SK-N-SH (cell line): ENCODE data around the gene FERD3L. TPM values are rescaled to one million over a fixed set of nuclear protein-coding genes. Genes with fewer than 3 reads are reported as not detected.

ENCODE experiments used
- CTCF ChIA-PET: fragments of 300-600, 350-600 bp; formaldehyde crosslinking; extraction: SDS; loops from one replicate; lab custom pipeline; 2021; lab: Yijun Ruan, JAX
- POLR2A ChIA-PET: fragments of 350-600 bp; sonication (Branson Sonifier 250); formaldehyde crosslinking; extraction: SDS; loops from one replicate; lab custom pipeline; 2020; ENCODE audit warnings: antibody characterized with exemption, inconsistent platforms; lab: Yijun Ruan, JAX
- DNase-seq: peaks from one replicate; pipeline ENCODE4 v3.0.0; 2012
- H2AFZ ChIP-seq: fragments of 200-600 bp; sonication (generic); 2 replicates; pipeline ENCODE4 v1.8.1; 2016; ENCODE audit warnings: antibody characterized with exemption, mild to moderate bottlenecking, low read depth
- H3F3A ChIP-seq: fragments of 200-600 bp; sonication (generic); replicated peaks from 2 replicates; pipeline ENCODE3; 2016; ENCODE audit warnings: antibody characterized with exemption, mild to moderate bottlenecking; ENCODE audit not compliant: insufficient read depth
- H3K27ac ChIP-seq, 2 experiments: fragments of 200-500 bp in 1 of 2; fragments of 200-600 bp in 1 of 2; sonication (Bioruptor generic) in 1 of 2; sonication (generic), shearing (Covaris generic) in 1 of 2; 2 replicates each; pipeline versions ENCODE4 v1.5.1 to v1.6.1; 2014 to 2016; ENCODE audit warnings: low read depth in 2 of 2, inconsistent platforms in 1 of 2, low read length in 1 of 2, mild to moderate bottlenecking in 1 of 2, mixed read lengths in 1 of 2
- H3K27me3 ChIP-seq: fragments of 200-600 bp; sonication (generic), shearing (Covaris generic); 2 replicates; pipeline ENCODE4 v1.6.1; 2016; ENCODE audit warnings: mixed run types; ENCODE audit not compliant: insufficient read depth
- H3K36me3 ChIP-seq, 2 experiments: fragments of 200-500 bp in 1 of 2; fragments of 200-600 bp in 1 of 2; sonication (Bioruptor generic) in 1 of 2; sonication (generic) in 1 of 2; replicated peaks in 1 of 2; 2 replicates each; pipeline versions ENCODE3 to v1.5.1; 2014 to 2016; ENCODE audit warnings: low read length in 1 of 2, mild to moderate bottlenecking in 1 of 2; ENCODE audit not compliant: insufficient read depth in 2 of 2, control insufficient read depth in 1 of 2
- H3K4me1 ChIP-seq, 2 experiments: fragments of 200-500 bp in 1 of 2; fragments of 200-600 bp in 1 of 2; sonication (Bioruptor generic) in 1 of 2; sonication (generic), shearing (Covaris generic) in 1 of 2; 2 replicates each; pipeline versions ENCODE4 v1.5.1 to v1.6.1; 2014 to 2016; ENCODE audit warnings: low read depth in 1 of 2, low read length in 1 of 2, mixed run types in 1 of 2; ENCODE audit not compliant: insufficient read depth in 2 of 2, control insufficient read depth in 1 of 2
- H3K4me2 ChIP-seq: fragments of 200-600 bp; sonication (generic), shearing (Covaris generic); 2 replicates; pipeline ENCODE4 v1.6.1; 2017; ENCODE audit warnings: mixed run types
- H3K4me3 ChIP-seq, 2 experiments: fragments of 200-500 bp in 1 of 2; fragments of 200-600 bp in 1 of 2; sonication (Bioruptor generic) in 1 of 2; sonication (generic), shearing (Covaris generic) in 1 of 2; 2 replicates each; pipeline versions ENCODE4 v1.5.1 to v1.8.1; 2014 to 2016; ENCODE audit warnings: low read depth in 2 of 2, inconsistent platforms in 1 of 2, low read length in 1 of 2, mild to moderate bottlenecking in 1 of 2, mixed read lengths in 1 of 2, moderate library complexity in 1 of 2
- H3K79me2 ChIP-seq: fragments of 200-600 bp; sonication (generic); 2 replicates; pipeline ENCODE4 v1.8.1; 2017; ENCODE audit warnings: mild to moderate bottlenecking; ENCODE audit not compliant: insufficient read depth
- H3K9ac ChIP-seq: fragments of 200-600 bp; sonication (generic); 2 replicates; pipeline ENCODE4 v1.6.1; 2017; ENCODE audit warnings: mixed run types
- H3K9me2 ChIP-seq: fragments of 200-600 bp; sonication (generic); 2 replicates; pipeline ENCODE4 v1.6.1; 2017; ENCODE audit warnings: mixed run types
- H3K9me3 ChIP-seq: fragments of 200-600 bp; sonication (generic); 2 replicates; pipeline ENCODE4 v1.6.1; 2017; ENCODE audit warnings: mixed run types, mild to moderate bottlenecking, moderate library complexity
- H4K20me1 ChIP-seq: fragments of 200-600 bp; sonication (generic); 2 replicates; pipeline ENCODE4 v1.6.1; 2017; ENCODE audit warnings: mild to moderate bottlenecking, mixed run types; ENCODE audit not compliant: insufficient read depth
- CHD2 ChIP-seq: fragments of 150-350 bp; IDR thresholded peaks from 2 replicates; pipeline ENCODE4 v1.6.1; 2018; ENCODE audit warnings: low read length; ENCODE audit not compliant: partially characterized antibody
- EZH2phosphoT487 ChIP-seq: fragments of 200-600 bp; sonication (generic); IDR thresholded peaks from 2 replicates; pipeline ENCODE4 v1.6.1; 2017; ENCODE audit warnings: low read depth, mixed run types, mild to moderate bottlenecking, antibody characterized with exemption, moderate library complexity, borderline replicate concordance
- POLR2AphosphoS5 ChIP-seq: IDR thresholded peaks from 2 replicates; pipeline ENCODE4 v1.6.1; 2012; ENCODE audit warnings: low read depth, low read length
- WGBS: methylation state at CpG from one replicate; pipeline ENCODE4 v1.1.6; 2017; ENCODE audit warnings: low lambda C conversion rate; 5-methylcytosine and 5-hydroxymethylcytosine counted together
- polyA plus RNA-seq, 3 experiments: library from polyadenylated mRNA; depleted of rRNA; stranded (reverse); fragments of >200 nt; gene quantifications; 2 replicates each; pipeline ENCODE4 v1.2.3, GENCODE V29; 2012
- TF ChIP-seq, protein P1 (sequence below): fragments of 150-350 bp; IDR thresholded peaks from 2 replicates; pipeline ENCODE4 v1.6.1; 2016; ENCODE audit warnings: mild to moderate bottlenecking, low read depth, low read length
- TF ChIP-seq, protein P2 (sequence below): fragments of 200-600 bp; sonication (generic); IDR thresholded peaks from 2 replicates; pipeline ENCODE4 v1.6.1; 2017; ENCODE audit warnings: antibody characterized with exemption, mild to moderate bottlenecking, moderate library complexity

Gene FERD3L
- polyA plus RNA-seq, 1 of the 3 experiments (the other 2 are of a cell fraction), result not detected

DNA sequence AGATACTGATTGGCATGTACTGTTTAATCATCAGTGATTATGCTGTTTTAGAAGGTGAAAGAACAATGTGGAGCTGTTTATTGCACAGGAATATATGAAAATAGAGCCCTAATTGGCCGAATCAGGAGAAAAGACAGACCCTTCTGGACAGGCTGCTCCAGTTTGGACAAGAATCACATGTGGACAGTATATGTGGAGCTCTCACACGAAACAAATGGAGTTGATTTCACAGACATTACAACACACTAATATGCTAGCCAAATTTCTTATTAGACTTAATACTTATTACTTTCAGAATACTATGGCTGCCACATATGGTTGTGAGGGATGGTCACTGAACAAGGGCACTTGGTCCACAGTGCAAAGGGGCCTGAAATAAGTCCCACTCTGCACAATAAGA lies 43.3 kb downstream of the FERD3L start:
- Histone ChIP-seq H3K4me2 (peak overlapping the region; percentile 76), H3K4me3 (peak overlapping the region; percentile 25 to 49; a peak in 3 of 4 replicates), H3K9ac (peak overlapping the region; percentile 37), H3K9me3 (no peaks in the 10 kb centered on the region), H3K36me3 (peaks cover 0 to 38% of the 10 kb centered on the region in 2 experiments), H3K27me3 (no peaks in the 10 kb centered on the region), H4K20me1 (no peaks in the 10 kb centered on the region), H2AFZ (0 out of 2 replicates have a peak overlapping the region, but pooled peaks have one; percentile 2), H3F3A (peaks cover 28% of the 10 kb centered on the region), H3K4me1 (peaks cover 9 to 92% of the 10 kb centered on the region in 2 experiments; a peak in 3 of 4 replicates), H3K79me2 (peaks cover 100% of the 10 kb centered on the region), H3K9me2 (no peaks in the 10 kb centered on the region), H3K27ac (peak overlapping the region; percentile 79 to 96)
- no peak for DNase-seq
- TF ChIP-seq CHD2, result peak; percentile 24
- TF ChIP-seq, protein P1, sequence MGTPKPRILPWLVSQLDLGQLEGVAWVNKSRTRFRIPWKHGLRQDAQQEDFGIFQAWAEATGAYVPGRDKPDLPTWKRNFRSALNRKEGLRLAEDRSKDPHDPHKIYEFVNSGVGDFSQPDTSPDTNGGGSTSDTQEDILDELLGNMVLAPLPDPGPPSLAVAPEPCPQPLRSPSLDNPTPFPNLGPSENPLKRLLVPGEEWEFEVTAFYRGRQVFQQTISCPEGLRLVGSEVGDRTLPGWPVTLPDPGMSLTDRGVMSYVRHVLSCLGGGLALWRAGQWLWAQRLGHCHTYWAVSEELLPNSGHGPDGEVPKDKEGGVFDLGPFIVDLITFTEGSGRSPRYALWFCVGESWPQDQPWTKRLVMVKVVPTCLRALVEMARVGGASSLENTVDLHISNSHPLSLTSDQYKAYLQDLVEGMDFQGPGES, result no peak
- TF ChIP-seq, protein P2, sequence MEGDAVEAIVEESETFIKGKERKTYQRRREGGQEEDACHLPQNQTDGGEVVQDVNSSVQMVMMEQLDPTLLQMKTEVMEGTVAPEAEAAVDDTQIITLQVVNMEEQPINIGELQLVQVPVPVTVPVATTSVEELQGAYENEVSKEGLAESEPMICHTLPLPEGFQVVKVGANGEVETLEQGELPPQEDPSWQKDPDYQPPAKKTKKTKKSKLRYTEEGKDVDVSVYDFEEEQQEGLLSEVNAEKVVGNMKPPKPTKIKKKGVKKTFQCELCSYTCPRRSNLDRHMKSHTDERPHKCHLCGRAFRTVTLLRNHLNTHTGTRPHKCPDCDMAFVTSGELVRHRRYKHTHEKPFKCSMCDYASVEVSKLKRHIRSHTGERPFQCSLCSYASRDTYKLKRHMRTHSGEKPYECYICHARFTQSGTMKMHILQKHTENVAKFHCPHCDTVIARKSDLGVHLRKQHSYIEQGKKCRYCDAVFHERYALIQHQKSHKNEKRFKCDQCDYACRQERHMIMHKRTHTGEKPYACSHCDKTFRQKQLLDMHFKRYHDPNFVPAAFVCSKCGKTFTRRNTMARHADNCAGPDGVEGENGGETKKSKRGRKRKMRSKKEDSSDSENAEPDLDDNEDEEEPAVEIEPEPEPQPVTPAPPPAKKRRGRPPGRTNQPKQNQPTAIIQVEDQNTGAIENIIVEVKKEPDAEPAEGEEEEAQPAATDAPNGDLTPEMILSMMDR, result no peak
- POLR2A ChIA-PET, result interaction anchor here (0.9 kb wide), 1 partner anchor 399 kb away, joined by 3 read pairs; no protein-coding TSS in a partner anchor
- 26% methylated on average over 2 of the region's 2 CpGs for WGBS
- CTCF ChIA-PET, result interaction anchor here (0.8 to 2.2 kb wide), 6 partner anchors 13 to 511 kb away, joined by 3 to 14 read pairs (median 4); no protein-coding TSS in a partner anchor

- Histone ChIP-seq H3K79me2 (peaks cover 100% of the 10 kb centered on the region), H3K4me2 (peak overlapping the region; percentile 76), H3K4me3 (peak overlapping the region; percentile 25 to 49), H3F3A (peaks cover 28% of the 10 kb centered on the region), H3K27ac (peak overlapping the region; percentile 79 to 96), H3K4me1 (peaks cover 10 to 92% of the 10 kb centered on the region in 2 experiments; a peak in 3 of 4 replicates), H3K9ac (peak overlapping the region; percentile 37), H3K27me3 (no peaks in the 10 kb centered on the region), H4K20me1 (no peaks in the 10 kb centered on the region), H3K36me3 (peaks cover 0 to 42% of the 10 kb centered on the region in 2 experiments), H2AFZ (0 out of 2 replicates have a peak overlapping the region, but pooled peaks have one; percentile 2), H3K9me2 (no peaks in the 10 kb centered on the region), H3K9me3 (no peaks in the 10 kb centered on the region)
- ChIA-PET POLR2A (no interaction called here), CTCF (interaction anchor here (1.0 to 2.2 kb wide), 5 partner anchors 21 to 510 kb away, joined by 3 to 14 read pairs (median 4); no protein-coding TSS in a partner anchor)
- 0 out of 2 replicates have a peak, but pooled peaks have one; percentile 19 for TF ChIP-seq POLR2AphosphoS5
- no peak for TF ChIP-seq EZH2phosphoT487
- WGBS, result 35% methylated on average over 1 of the region's 1 CpG
- no peak for DNase-seq
Measured at GRCh38 chr7:19101472-19101871, 43.7 kb downstream of the FERD3L start.
